ENCODE results near the gene EPAS1.

Gene EPAS1

DNA sequence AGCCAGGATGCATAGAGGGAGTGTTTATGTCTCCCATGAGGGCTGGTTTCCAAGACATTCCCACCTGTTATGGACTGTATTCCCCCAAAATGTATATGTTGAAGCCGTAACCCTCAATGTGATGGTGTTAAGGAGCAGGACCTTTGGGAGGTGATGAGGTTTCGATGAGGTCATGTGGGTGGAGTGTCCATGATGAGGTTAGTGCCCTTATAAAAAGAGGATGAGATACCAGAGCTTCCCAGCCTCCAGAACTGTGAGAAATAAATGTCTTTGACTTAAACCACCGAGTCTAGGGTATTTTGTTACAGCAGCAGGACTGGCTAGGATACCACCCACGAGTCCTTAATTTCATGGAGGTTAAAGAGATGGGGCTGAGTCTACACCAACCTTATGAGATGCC, 22.6 kb upstream of the EPAS1 start:
- DNase-seq: no peak

DNA sequence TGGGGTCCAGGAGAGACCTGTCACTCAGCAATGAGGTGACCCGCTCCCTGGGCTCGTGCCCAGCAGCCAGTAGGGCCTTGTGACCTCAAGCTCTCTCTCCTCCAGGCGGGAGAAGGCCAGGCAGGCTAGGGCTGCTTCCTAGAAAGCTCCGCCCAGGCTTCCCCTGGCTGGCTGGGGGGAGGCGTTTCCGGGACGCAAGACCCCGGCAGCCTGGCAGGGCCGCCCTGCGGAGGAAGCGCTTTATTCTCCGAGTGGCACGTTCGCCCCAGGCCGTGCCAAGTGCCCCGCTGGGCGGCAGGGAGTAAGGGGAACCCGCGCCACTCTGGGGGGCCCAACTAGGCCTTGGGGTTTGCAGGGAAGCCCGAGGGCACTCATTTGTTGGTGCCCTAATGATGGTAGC, 21.2 kb upstream of the EPAS1 start:
- DNase-seq: no peak

DNA sequence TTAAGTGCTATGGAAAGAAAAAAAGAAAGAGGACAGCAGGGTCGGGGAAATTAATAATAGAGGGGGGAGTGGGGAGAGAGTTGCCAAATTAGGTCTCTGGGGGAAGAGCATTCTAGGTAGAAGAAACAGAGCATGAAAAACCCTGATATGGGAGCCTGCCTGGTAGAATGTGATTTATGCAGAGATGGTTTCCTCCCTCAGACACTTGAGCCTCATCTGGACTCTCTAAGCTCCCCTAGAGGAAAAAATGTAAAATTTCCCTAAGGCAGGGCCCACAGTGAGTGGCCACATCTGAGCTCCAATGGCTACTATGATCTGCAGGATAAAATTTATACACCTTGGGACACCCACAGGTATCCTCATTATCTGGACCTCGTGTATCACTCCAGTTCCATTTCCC, 20.6 kb upstream of the EPAS1 start:
- DNase-seq: no peak

DNA sequence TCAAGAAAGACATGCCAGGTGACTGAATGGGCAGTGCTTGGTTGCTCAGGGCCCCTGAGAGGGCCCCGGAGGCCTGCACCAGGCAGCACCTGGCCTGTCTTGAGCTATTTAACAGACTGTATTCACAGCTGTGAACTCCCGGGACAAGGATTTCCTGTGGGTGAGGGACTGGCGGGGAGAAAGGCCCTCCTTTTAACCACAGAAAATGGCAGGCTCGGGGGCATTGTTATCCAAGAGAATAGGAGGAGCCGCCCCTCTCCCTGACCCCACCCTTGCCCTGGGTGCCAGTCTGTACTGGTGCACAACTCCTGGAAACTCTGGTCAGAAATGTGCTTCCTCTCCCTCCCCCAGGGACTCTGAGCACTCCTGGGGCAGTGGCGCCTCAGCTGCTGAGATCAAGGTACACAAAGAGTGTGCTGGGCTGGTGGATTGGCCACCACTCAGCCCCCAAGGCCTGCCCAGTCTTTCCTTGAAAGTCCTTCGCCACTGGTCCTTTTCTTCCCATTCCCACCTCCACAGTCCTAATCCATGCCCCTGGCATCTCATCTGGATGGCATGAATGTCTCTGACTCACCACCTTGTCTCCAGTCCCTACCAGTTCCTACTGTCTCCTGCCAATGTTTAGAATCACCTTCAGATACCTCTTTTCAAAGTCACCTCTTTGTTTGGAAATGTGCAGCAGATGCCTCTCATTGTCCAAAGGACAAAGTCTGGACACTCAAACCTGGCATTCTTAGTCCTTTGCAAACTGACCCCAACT, 19.6 kb upstream of the EPAS1 start:
- no peak for DNase-seq

- DNase-seq: no peak
Measured at GRCh38 chr2:46278952-46279351, 18.3 kb upstream of the EPAS1 start.

DNA sequence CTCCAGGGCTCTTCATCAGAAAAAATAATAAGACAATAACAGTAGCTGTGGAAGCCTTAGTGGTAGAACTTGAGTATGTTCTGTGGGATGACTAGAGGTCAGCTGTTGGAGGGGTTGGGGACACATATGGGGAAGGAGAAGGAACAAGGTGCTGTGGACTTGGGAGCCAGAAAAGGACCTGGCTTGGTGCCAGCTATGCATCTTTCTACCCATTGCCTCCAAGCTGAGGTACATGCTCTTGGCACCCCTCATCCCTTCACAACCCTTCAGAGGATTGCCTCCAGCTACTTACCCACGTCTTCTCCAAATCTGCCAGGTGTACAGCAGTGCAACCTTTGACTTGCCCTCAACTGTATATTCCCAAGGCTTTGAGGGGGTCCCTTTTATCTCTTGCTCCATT, 15.3 kb upstream of the EPAS1 start:
- DNase-seq: no peak

GRCh38 chr2:46283693-46284092, 13.5 kb upstream of the EPAS1 start:
- DNase-seq: no peak

GRCh38 chr2:46284260-46284659, 12.9 kb upstream of the EPAS1 start:
- no peak for DNase-seq

- DNase-seq: no peak
Measured at GRCh38 chr2:46284796-46285195, 12.4 kb upstream of the EPAS1 start.

DNA sequence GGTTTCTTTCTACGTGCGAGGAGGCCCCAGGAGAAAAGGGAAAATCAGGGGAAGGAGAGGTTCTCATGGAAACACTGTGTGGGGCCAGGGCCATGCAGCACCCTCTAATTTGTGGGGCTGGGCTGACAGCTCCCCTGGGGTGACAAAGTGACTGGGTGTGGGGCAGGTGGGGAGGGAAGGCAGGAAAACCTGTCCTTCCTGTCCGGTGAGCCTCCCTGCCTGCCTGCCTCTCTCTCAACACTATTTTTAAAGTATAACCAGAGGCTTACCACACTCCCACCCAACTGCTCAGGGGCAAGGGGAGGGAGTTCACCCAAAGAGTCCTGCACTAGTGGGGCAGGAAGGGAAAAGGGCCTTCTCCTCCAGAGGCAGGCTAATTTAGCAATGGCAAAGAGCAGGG, 10.5 kb upstream of the EPAS1 start:
- DNase-seq: no peak

GRCh38 chr2:46290078-46290477, 7.1 kb upstream of the EPAS1 start:
- DNase-seq: no peak

DNA sequence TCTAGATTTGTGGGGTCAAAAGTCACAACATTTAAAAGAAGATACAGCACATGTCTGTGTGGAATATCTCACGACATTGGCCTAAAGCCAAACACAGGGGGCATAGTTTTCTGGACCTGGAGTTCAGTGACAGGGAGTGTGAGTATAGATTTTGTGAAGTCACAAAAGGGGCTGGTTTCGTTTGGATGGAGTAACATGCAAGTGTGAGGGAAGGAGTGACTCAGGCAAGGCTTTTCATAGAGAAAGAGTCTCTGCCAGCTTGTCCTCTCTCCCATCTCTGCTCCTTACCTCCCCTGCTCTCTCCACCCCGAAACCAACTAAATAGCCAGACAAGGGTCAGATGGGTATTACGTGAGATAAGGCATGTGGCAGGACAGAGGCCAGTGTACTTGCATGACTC, 3.7 kb upstream of the EPAS1 start:
- DNase-seq: no peak

GRCh38 chr2:46294176-46294836, 2.9 kb upstream of the EPAS1 start:
- DNase-seq: peak; percentile 16

DNA sequence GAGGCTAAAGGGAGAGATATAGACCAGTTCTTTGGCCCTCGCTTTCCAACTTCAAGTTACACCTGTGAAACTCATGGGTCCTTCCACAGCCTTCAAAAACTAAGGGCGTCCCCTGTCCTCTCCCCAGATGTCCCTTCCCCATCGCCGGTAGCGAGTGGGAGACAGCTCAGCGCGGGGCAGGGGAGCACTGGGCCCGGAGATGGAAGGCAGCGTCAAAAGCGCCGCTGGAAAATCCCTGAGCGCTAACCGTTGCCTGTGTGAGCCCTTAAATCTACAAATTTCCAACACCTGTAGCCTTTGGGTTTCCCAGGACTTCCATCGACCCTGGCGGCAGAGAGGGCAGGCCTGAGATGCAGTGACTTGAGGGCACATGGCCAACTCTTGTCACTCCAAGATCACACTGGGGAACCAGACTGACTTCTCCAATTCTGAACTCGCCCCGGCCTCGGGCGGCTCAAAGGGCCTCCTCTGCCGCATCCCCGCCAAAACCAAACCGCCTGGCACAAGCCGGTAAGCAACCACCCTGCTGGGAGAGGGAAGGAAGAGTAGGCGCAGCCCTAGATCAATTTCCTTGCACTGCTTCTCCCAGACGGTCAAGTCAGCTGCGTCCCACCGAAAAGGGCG, 879 bp upstream of the EPAS1 start:
- peak; percentile 17 for DNase-seq

GRCh38 chr2:46297546-46298271, 502 bp downstream of the EPAS1 start:
- peak; percentile 73 for DNase-seq

GRCh38 chr2:46298272-46298521, 990 bp downstream of the EPAS1 start:
- DNase-seq: peak; percentile 8

- peak; percentile 32 for DNase-seq
Measured at GRCh38 chr2:46298522-46299353, 1.5 kb downstream of the EPAS1 start.

- DNase-seq: no peak
Measured at GRCh38 chr2:46299365-46300263, 2.4 kb downstream of the EPAS1 start.

DNA sequence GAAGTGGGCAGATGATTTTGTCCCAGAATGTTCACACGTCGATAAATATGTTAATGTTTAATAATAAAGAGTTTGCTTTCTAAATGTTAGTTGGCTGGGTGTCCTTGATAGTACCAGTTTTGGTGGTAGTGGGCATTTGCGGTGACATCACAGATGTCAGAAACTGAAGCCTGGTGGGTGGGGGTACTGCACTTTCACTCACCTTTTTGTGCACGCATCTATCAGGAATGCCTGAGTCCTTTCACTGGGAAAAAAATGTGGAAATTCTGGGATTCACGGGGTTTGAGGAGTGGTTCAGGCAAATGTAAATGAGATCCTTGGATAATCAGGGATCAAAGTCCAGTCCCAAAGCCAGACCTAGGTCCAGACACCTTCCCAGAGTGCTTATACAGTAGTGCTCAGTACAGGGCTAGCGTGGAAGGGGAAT, 3.2 kb downstream of the EPAS1 start:
- no peak for DNase-seq

DNA sequence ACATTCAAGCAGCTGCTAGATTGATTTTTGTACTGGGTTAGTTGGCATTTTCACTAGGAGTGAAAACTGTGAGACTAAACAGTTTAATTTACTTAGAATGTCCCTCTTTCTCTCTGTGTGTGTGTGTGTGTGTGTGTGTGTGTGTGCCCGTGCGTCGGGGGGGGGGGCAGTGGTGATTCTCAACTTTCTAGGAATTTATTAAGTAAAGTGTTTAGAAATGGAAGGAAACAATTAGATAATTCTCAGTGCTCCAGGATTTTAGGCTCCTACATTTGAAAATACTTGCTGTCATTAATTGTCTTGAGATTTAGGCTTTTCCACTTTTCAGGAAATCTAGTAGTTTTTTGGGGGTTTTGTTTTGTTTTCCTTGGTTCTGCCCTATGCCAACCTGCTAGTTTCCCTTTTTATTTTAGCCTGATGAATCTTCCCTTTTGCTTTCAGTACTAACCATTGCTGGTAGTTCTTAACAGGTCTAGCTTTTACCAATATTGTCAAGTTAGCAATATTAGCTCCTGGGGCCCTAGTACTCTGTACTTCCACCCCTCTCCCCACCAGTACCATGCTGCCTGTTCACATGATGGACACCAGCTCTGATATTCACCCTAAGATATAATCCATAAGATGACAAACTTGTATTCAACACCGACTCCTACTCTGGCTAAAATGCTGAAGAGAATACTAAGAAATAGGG, 4.9 kb downstream of the EPAS1 start:
- DNase-seq: no peak

DNA sequence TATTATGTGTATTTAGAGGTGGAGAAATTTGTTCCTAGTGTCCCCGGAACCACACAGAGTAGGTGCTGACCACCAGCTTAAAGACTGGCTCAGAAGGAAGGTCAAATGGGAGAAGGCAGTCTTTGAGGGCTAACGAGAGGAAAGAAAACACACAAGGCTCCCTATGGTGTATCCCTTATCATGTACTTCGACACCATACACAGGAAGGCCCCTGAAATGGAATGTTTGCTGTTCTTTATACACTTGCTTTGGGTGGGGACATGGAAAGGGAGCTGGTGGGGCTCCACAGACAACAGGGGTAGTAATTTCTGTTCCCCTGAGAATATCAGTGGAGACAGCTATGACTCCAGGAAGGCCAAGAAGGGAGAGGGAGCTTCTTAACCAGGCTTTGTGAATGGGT, 6.0 kb downstream of the EPAS1 start:
- no peak for DNase-seq

All from activated naive CD4-positive, alpha-beta T cell treated with Interleukin-2 at 50 U/mL for 16 hours (primary cell).